ENCODE data around the gene COG4.

The COG4 gene

DNA sequence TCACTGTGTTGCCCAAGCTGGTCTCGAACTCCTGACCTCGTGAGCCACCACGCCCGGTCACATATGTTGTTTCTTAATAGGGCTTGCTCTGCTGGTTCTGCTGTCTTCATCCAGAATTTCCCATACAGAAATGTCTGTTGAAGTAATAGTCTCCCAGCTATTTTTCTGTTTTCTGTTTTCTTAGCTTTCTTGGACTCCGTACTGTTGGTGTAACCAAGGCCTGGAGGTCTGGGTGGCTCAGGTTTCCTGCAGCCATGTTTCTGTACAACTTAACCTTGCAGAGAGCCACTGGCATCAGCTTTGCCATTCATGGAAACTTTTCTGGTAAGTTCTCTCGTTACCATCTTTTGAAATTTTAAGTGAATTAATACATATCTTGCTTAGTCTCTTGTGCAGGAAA lies 3.0 kb upstream of the COG4 start:
- no peak for DNase-seq

DNA sequence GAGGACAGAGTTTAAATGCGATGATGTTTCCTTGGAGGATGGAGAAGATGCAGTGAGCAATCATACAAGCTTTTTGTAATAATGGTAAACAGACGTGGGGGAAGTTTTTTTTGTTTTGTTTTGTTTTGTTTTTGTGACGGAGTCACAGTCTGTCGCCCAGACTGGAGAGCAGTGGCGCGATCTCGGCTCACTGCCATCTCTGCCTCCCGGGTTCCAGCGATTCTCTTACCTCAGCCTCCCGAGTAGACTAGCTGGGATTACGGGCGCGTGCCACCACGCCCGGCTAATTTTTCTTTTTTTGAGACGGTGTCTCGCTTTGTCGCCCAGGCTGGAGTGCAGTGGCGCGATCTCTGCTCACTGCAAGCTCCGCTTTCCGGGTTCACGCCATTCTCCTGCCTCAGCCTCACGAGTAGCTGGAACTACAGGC lies 1.1 kb upstream of the COG4 start:
- DNase-seq = peak in 2 of 4 experiments; percentile 14 to 16

DNA sequence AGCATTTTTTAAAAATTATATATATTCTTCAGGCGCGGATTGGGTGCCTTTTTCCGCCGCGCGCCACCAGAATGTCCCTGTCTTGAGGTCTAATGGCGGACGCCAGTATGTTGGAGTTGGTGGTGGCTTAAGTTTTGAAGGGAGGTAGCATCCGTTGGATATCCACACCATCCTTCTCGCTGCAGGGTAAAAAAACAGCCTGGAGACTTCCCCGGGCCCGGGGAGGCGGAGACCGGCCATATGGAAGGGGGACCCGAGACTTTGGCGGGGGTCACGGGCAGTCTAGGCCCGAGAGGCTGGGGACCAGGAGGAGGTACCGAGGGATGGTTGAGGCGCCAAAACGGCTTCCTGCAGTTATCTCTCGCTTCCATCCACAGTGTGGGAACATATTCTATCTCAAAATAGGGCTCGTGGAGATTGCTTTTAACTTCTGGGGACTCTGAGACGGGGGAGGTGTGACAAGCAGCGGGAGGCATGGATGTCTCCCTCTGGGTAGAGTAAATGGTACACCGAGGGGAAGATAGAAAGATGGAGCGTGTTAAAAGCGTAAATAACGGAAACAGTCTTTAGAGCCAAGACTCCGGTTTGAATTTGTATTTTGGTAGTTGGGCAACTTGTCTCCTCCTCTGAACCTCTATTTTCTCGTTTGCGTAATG lies 517 bp upstream of the COG4 start, which contains the start of gene SF3B3:
Gene SF3B3 (plus strand): TSS at position 74 of the 656 bp plus-strand sequence. CDS start 2,841 bp downstream, outside the sequence.
- DNase-seq = peak; percentile 64 to 78 (median 73)

DNA sequence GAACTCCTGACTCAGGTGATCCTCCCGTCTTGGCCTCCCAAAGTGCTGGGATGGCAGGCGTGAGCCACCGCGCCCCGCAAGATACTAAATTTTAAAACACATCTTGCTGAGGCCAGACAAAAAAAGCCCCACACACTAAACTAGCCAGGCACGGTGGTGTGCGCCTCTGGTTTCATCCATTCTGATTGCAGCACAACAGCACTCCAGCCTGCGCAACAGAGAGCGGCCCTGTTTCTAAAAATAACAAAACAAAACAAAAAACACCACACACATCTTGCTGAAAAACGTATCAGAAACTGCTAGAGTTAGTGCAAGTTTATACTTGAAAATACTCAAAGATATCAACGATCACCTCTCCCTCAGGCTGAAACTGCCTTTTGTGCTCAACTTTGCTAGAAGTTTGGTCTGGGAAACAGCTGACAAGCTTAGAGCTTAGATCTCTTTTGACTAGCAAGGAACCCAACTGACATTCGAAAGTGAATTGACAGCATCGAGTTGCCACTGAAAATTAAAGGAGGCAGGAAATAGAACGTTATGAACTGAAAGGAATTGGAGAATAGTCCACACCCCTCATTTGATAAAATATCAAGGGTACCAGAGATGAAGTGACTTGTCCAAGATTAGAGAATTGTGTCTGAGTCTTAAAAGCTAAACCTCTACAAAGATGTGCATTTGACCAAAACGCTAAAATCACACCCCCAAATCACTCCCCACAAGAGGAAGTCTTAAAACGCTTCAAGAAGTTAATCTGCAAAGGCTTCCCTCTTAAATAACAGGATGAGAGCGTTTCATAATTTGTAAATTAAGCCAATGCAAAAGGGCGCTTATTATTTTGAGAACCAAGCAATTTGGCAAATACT lies 908 bp downstream of the COG4 start:
- no peak for DNase-seq

DNA sequence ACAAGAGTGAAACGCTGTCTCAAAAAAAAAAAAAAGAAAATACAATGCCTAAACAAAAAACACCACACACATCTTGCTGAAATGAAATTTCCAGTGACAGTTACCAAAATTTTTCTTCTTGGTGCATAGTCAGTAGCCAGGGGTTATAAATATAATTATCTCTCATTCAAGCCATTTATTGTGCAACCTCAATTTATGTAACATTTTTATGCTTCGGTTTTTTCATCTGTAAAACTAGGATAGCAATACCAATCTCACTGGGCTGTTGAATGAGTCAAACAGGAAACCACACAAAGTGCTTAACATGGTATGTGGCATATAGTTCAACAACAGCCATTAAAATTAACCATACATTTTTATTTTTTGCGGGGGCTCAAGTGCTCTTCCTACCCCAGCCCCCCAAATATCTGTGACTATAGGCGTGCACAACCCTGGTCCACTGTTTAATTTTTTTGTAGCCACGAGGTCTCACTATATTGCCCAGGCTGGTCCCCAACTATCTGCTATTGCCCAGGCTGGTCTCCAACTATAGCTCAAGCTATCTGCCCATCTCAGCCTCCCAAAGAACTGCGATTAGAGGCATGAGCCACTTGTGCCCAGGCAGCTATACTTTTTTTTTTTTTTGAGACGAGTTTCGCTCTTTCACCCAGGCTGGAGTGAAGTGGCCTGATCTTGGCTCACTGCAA lies 2.6 kb downstream of the COG4 start:
- no peak for DNase-seq

DNA sequence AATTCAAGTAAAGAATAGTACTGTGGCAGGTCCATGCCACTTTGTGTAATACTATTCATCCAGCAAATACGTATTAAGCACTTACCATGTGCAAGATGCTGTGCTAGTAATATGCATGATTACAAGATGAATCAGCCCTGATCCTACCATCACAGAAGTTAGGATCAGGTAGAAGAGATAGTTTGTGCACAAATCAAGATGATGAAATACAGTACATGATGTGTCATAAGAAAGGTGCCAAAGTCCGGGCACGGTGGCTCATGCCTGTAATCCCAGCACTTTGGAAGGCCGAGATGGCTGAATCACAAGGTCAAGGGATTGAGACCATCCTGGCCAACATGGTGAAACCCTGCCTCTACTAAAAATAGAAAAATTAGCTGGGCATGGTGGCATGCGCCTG lies 10.9 kb downstream of the COG4 start:
- DNase-seq = no peak

DNA sequence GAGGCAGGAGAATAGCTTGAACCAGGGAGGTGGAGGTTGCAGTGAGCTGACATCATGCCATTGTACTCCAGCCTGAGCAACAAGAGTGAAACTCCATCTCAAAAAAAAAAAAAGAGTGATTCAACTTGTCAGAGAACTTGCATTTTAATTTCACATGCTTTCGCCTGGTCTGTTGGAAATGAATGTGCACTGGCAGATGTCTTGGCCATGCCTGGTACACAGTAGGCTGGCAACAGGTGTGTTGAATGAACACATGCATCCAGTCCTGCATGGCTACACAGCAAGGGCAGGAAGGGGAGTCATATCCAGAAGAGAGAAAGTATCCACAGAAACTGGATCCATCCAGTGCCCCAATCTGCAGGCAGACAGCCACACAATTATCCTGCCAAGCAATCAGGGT lies 11.5 kb downstream of the COG4 start:
- DNase-seq = no peak

DNA sequence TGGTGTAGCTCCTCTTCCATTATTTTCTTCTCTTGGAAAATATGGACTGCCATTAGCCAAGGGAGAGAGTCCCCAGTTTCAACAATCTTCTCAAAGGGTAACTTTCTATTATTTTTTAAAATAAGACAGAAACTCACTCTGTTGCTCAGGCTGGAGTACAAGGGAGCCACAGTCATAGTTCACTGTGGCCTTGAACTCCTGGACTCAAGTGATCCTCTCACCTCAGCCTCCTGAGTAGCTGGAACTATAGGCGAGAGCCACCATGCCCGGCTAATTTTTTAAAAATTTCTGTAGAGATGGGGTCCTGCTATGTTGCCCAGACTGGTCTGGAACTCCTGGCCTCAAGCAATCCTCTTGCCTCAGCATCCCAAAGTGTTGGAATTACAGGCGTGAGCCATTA lies 13.1 kb downstream of the COG4 start:
- no peak for DNase-seq

DNA sequence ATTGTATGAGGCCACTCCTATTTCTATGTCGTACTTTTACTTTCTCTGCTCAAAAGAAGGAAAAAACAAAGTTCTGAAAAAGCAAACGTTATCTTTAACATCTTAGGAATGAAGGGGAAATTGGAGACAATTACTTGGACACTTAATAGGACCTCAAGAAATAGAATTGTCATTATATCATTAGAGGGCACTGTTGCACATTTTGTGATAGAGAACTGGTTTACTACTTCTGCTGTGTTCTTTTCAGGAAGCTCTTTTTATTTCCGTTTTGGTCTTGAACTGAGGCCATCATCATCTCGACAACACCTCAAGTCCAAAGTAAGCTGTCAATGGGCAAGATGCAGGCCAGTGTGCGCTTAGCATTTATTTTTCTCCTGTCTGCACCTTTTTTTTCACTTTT lies 14.6 kb downstream of the COG4 start:
- no peak for DNase-seq

DNA sequence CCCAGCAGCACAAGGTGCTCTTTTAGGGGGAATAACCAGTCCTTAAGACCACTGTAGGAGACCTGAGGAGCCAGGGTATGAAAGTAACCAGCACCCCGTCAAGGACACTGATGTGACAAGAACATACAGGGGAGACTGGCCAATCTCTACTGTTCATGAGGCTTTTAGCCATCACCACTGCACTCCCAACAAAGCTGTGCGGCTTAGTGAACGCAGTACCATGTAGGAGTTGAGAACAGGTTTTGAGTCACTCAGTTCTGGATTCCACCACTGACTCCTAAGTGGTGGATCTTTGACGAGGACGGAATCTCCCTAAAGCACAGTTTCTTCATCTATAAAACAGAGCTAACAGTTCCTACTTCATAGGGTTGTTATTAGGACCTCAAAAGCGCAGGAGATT lies 26.8 kb downstream of the COG4 start:
- no peak for DNase-seq

DNA sequence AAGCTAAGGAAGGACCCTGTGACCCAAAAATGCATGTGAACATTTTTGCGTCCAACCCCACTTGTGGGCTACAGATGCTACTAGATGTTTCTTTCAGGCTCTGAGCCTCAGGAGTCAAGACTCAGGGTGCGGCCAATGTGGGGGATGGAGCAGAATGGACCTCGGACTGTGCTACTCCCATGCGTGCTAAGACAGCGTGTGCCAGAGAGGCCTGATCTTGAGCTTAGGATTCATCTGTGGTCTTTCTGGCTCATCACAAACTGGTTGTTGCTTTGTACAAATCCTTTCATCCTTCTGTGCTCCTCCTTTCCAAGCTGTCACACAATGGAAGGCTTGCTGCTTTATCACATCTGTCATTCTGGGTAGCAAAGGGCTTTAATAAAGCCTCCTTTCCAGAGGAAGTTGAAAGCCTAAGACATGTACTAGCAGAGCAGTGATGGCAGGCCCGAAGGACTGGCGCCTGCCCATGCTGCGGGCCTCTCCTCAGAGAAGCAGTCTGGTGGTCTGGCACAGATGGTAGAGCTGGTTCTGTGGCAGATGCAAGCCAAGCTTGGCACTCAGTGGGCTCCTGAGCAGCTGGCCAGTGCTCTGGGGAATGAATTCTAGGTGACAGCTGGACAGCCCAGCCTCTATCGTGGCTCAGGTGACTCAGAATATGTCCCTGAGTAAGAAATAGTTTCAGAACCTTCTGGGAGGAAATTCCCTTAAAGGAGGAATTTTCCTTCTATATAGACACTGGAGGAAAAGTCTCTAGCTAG lies 27.8 kb downstream of the COG4 start:
- DNase-seq = no peak

DNA sequence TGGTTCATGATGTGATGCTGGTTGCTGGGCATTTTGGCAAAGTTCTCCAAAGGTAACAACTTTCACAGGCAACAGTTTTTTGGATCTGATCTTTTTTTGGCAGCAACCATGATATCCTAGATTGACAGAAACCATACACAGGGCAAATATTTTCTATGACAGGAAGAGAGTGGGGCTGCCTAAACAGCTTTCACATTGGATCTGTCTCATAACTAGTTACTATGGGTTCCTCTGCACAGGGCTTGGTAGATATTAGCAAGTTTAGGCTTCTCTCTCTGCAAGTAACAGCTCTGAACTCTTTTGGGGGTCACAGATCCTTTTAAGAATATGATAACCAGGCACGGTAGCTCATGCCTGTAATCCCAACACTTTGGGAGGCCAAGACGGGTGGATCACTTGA lies 28.6 kb downstream of the COG4 start:
- no peak for DNase-seq

DNA sequence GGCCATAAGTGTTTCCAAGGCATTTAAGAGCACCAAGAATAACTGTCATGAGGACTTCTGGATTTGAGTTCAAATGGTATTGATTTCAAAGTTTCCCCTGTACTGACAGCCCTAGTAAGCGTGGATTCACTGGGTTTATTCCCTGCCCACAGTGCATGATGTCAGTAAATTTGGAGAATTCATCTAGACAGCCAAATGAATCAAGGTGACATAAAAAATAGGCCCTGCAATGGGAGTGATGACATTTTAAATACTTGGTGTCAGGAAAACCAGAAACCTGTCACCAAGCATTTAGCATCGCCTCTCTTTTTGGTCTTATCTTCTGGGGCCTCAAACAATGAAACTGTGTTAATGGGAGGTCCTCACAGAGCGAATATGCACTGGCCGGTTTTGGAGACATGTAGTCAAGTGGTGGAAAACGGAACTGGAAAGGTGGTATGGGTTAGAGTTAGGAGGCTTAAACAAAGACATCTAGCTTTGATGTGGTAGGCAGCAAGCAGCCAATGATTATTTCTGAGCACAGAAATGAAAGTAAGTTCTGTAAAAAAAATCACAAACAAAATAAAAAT lies 29.1 kb downstream of the COG4 start:
- no peak for DNase-seq

DNA sequence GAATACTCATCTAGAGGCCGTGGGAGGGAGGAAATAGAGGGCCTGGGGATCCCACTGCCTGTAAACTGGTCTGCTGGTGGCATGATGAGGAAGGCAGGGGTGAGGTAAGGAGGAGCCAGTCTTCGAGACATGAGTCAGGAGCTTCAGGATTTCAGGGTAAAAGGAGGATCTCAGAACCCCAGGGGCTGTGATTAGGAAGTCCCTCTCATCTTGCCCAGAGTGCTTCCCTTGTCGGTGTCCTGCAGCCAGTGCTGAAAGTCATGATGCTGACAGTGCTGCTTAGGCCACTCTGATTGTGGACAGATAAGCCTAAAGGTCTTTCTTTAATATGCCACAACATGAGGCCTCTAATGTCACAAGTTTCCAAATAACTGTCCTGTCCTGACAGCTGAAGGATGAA lies 29.6 kb downstream of the COG4 start:
- DNase-seq = no peak

DNA sequence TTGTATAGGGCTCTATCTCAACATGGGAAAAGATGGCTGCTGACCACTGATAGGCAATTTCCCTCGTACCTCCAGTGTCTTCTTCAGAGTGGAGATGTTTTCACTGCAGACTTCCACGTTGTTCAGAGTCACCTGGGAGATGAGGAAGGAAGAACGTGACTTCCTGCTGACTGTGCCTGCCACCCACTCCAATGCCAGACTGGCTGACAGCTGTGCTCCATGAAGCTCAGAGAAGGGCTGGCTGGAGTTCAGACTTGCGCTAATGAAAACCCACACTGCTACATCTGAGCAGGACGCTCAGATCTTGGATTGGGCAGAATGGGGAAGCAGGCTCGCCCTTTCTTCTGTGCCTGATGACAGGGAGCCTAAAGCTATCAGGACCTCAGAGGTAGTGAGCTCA lies 33.1 kb downstream of the COG4 start:
- DNase-seq = no peak

DNA sequence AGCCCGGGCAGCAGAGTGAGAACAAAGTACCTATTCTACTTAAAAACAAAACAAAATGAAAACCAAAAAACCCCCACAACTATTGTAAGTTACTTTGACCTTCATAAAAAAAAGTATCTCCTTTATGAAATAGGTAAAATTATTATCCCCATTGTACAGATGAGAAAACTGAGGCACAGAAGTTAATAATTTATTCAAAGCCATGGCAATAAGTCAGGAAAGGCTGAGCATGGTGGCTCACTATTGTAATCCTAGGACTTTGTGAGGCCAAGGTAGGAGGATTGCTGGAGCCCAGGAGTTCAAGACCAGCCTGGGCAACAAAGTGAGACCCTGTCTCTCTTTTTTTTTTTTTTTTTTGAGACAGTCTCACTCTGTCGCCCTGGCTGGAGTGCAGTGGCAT lies 38.5 kb downstream of the COG4 start:
- DNase-seq = no peak

DNA sequence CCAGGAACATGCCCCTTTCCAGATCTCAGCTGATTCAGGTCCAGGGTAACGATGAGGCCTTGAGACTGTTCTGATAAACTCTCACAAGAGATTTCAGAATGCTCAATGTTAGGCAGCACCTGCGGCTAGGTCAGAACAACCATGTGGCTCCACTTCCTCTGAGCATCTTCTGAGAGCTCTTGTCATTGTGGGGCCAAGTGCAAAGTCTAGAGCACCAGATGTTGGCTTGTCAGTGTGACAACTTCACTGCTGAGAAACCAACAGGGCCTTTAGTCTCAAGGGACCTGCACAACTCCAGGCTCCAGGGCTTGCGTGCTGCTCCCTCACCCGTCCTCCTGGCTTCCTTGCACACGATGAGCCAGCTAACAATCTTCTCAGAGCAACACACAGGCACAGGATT lies 39.9 kb downstream of the COG4 start:
- DNase-seq = no peak

DNA sequence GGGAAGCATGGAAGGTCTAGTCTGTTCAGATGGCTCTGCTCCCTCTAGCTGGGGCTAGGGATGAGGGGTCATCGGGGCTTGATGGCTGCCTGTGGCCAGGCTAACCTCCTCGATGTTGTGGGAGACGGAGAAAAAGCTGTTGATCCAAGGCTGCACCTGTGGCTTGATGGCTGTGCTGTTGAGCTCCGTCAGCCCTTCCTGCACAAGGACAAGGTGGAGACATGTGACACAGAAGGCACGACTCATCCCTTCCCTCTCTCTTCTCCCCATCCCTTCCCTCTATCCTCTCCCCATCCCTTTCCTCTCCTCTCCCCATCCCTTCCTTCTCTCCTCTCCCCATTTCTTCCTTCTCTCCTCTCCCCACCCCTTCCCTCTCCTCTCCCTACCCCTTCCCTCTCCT lies 40.7 kb downstream of the COG4 start:
- no peak for DNase-seq

DNA sequence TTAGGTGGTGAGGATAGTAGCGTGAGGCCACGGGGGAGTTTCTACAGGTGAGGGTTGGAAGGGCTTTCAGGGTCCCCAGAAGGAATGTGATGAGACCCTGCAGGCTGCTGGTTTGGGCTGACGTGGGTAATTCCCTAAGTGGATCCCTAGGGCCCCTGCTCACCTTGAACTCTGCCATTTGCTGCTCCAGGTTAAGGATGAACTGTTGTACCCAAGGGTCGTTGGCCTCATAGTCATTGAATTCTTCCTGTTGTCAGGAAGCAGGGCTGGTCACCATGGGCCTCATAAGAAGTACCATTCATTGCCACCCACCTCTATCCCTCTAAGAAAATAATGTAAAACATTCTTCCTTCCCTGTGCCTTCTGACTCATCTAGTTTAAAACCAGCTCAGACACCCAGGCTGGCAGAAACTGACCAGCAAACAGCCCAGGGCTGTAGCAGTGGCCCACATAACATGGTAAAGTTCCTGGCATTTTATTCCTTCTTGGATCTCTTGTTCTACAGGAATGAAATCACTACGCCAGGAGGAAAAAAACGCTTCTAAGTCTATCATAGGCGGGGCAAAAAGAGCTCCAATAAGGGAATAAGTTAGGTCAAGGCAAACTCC lies 41.3 kb downstream of the COG4 start:
- DNase-seq = no peak

DNA sequence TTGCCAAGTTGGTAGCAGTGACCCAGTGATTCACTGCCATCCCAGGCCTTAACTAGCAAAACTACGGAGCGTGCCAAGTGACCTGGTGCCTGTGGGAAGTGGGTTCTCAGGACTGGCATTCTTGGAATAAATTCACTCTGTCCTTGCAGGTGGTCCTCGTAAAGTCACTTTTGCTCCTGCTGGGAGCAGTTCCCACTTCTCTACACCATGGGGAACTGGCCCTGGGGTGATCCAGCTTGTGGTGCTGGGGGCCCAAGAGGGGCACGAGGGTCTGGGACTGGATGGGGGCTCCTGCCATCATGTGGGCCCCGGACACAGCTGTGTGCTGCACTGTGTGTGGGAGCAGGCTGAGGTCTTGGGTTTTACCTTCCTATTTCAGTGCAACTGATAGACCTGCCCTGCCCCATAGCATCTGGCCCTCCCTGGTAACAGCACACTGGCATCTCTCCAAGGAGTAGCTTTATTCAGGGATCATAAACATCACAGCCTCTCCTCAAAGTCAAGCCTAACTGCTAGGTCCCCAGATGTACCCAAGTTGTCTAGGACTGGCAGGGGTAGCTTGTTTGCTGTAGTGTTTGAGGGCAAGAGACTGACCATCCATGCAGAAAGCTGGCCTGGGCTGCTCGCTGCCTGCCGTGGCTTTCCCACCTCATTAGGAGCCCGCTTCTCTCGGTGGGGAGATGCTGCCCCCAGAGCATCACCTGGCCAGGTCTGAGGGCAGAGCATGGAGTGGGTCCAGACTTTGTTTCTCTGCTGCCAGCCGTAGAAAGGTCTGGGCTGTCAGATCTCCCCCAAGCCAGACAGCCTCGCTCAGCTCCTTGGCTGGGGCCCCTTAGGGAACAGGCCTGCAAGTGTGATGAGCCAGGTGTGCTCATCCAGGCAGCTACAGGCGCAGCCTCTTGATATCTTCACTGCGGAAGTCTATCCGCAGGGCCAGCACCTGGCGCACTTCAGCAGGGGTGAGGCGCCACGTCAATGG lies 42.9 kb downstream of the COG4 start:
- DNase-seq = no peak

DNA sequence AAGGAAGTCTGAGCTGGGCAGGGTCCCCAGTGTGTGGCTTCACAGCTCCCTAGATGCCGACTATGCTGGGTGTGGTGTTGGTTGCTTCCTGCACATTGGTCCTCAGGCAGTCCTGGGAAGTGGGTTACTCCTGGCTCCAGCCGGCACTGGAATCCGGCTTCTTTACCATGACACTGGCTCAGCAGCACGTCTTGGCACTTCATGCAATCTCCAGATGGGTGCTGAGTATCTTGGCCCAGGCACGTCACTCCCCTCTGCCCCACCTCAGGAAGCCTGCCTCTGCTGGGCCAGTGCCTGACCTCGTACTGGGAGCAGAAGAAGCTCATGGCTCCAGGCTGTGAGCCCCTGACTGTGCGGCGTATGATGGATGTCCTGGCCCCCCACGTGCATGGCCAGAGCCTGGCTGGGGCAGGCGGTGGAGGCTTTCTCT lies 44.4 kb downstream of the COG4 start:
- DNase-seq = no peak
